SK-N-SH (cell line): ENCODE results near the gene SH3GLB2. TPM values are rescaled to one million over a fixed set of nuclear protein-coding genes. Genes with fewer than 3 reads are reported as not detected.

ENCODE experiments used
- CTCF ChIA-PET: fragments of 300-600, 350-600 bp; formaldehyde crosslinking; extraction: SDS; loops from one replicate; lab custom pipeline; 2021; lab: Yijun Ruan, JAX
- POLR2A ChIA-PET: fragments of 350-600 bp; sonication (Branson Sonifier 250); formaldehyde crosslinking; extraction: SDS; loops from one replicate; lab custom pipeline; 2020; ENCODE audit warnings: antibody characterized with exemption, inconsistent platforms; lab: Yijun Ruan, JAX
- DNase-seq: peaks from one replicate; pipeline ENCODE4 v3.0.0; 2012
- H2AFZ ChIP-seq: fragments of 200-600 bp; sonication (generic); 2 replicates; pipeline ENCODE4 v1.8.1; 2016; ENCODE audit warnings: antibody characterized with exemption, mild to moderate bottlenecking, low read depth
- H3F3A ChIP-seq: fragments of 200-600 bp; sonication (generic); replicated peaks from 2 replicates; pipeline ENCODE3; 2016; ENCODE audit warnings: antibody characterized with exemption, mild to moderate bottlenecking; ENCODE audit not compliant: insufficient read depth
- H3K27ac ChIP-seq, 2 experiments: fragments of 200-500 bp in 1 of 2; fragments of 200-600 bp in 1 of 2; sonication (Bioruptor generic) in 1 of 2; sonication (generic), shearing (Covaris generic) in 1 of 2; 2 replicates each; pipeline versions ENCODE4 v1.5.1 to v1.6.1; 2014 to 2016; ENCODE audit warnings: low read depth in 2 of 2, inconsistent platforms in 1 of 2, low read length in 1 of 2, mild to moderate bottlenecking in 1 of 2, mixed read lengths in 1 of 2
- H3K27me3 ChIP-seq: fragments of 200-600 bp; sonication (generic), shearing (Covaris generic); 2 replicates; pipeline ENCODE4 v1.6.1; 2016; ENCODE audit warnings: mixed run types; ENCODE audit not compliant: insufficient read depth
- H3K36me3 ChIP-seq, 2 experiments: fragments of 200-500 bp in 1 of 2; fragments of 200-600 bp in 1 of 2; sonication (Bioruptor generic) in 1 of 2; sonication (generic) in 1 of 2; replicated peaks in 1 of 2; 2 replicates each; pipeline versions ENCODE3 to v1.5.1; 2014 to 2016; ENCODE audit warnings: low read length in 1 of 2, mild to moderate bottlenecking in 1 of 2; ENCODE audit not compliant: insufficient read depth in 2 of 2, control insufficient read depth in 1 of 2
- H3K4me1 ChIP-seq, 2 experiments: fragments of 200-500 bp in 1 of 2; fragments of 200-600 bp in 1 of 2; sonication (Bioruptor generic) in 1 of 2; sonication (generic), shearing (Covaris generic) in 1 of 2; 2 replicates each; pipeline versions ENCODE4 v1.5.1 to v1.6.1; 2014 to 2016; ENCODE audit warnings: low read depth in 1 of 2, low read length in 1 of 2, mixed run types in 1 of 2; ENCODE audit not compliant: insufficient read depth in 2 of 2, control insufficient read depth in 1 of 2
- H3K4me2 ChIP-seq: fragments of 200-600 bp; sonication (generic), shearing (Covaris generic); 2 replicates; pipeline ENCODE4 v1.6.1; 2017; ENCODE audit warnings: mixed run types
- H3K4me3 ChIP-seq, 2 experiments: fragments of 200-500 bp in 1 of 2; fragments of 200-600 bp in 1 of 2; sonication (Bioruptor generic) in 1 of 2; sonication (generic), shearing (Covaris generic) in 1 of 2; 2 replicates each; pipeline versions ENCODE4 v1.5.1 to v1.8.1; 2014 to 2016; ENCODE audit warnings: low read depth in 2 of 2, inconsistent platforms in 1 of 2, low read length in 1 of 2, mild to moderate bottlenecking in 1 of 2, mixed read lengths in 1 of 2, moderate library complexity in 1 of 2
- H3K79me2 ChIP-seq: fragments of 200-600 bp; sonication (generic); 2 replicates; pipeline ENCODE4 v1.8.1; 2017; ENCODE audit warnings: mild to moderate bottlenecking; ENCODE audit not compliant: insufficient read depth
- H3K9ac ChIP-seq: fragments of 200-600 bp; sonication (generic); 2 replicates; pipeline ENCODE4 v1.6.1; 2017; ENCODE audit warnings: mixed run types
- H3K9me2 ChIP-seq: fragments of 200-600 bp; sonication (generic); 2 replicates; pipeline ENCODE4 v1.6.1; 2017; ENCODE audit warnings: mixed run types
- H3K9me3 ChIP-seq: fragments of 200-600 bp; sonication (generic); 2 replicates; pipeline ENCODE4 v1.6.1; 2017; ENCODE audit warnings: mixed run types, mild to moderate bottlenecking, moderate library complexity
- H4K20me1 ChIP-seq: fragments of 200-600 bp; sonication (generic); 2 replicates; pipeline ENCODE4 v1.6.1; 2017; ENCODE audit warnings: mild to moderate bottlenecking, mixed run types; ENCODE audit not compliant: insufficient read depth
- CHD2 ChIP-seq: fragments of 150-350 bp; IDR thresholded peaks from 2 replicates; pipeline ENCODE4 v1.6.1; 2018; ENCODE audit warnings: low read length; ENCODE audit not compliant: partially characterized antibody
- FOXM1 ChIP-seq: IDR thresholded peaks from 2 replicates; pipeline ENCODE4 v1.4.0; 2012; ENCODE audit warnings: low read depth, mild to moderate bottlenecking
- GABPA ChIP-seq: IDR thresholded peaks from 2 replicates; pipeline ENCODE4 v1.4.0; 2012; ENCODE audit warnings: low read depth, mild to moderate bottlenecking
- GATA2 ChIP-seq: sonication (generic); formaldehyde crosslinking; IDR thresholded peaks from 2 replicates; pipeline ENCODE4 v1.5.0; 2020; ENCODE audit warnings: mild to moderate bottlenecking, missing genetic modification reagents
- JUND ChIP-seq: IDR thresholded peaks from 2 replicates; pipeline ENCODE4 v1.4.0; 2012
- RAD21 ChIP-seq: IDR thresholded peaks from 2 replicates; pipeline ENCODE4 v1.6.1; 2012; ENCODE audit warnings: mild to moderate bottlenecking, low read length
- RCOR1 ChIP-seq: fragments of 150-350 bp; IDR thresholded peaks from 2 replicates; pipeline ENCODE4 v1.6.1; 2017; ENCODE audit warnings: antibody characterized with exemption, low read length
- RFX5 ChIP-seq: IDR thresholded peaks from 2 replicates; pipeline ENCODE4 v1.6.1; 2012; ENCODE audit warnings: mild to moderate bottlenecking, improper control_type of control experiment, low read length
- RXRA ChIP-seq: IDR thresholded peaks from 2 replicates; pipeline ENCODE4 v1.4.0; 2012; ENCODE audit warnings: low read depth, mild to moderate bottlenecking, borderline replicate concordance
- TCF12 ChIP-seq: IDR thresholded peaks from 2 replicates; pipeline ENCODE4 v1.4.0; 2012
- USF2 ChIP-seq: fragments of 150-350 bp; IDR thresholded peaks from 2 replicates; pipeline ENCODE4 v1.6.1; 2017; ENCODE audit warnings: antibody characterized with exemption, low read length, low read depth, borderline replicate concordance
- YY1 ChIP-seq: IDR thresholded peaks from 2 replicates; pipeline ENCODE4 v1.4.0; 2012; ENCODE audit warnings: low read depth, mild to moderate bottlenecking
- ZBTB33 ChIP-seq: IDR thresholded peaks from 2 replicates; pipeline ENCODE4 v1.4.0; 2012; ENCODE audit warnings: low read depth, borderline replicate concordance
- WGBS: methylation state at CpG from one replicate; pipeline ENCODE4 v1.1.6; 2017; ENCODE audit warnings: low lambda C conversion rate; 5-methylcytosine and 5-hydroxymethylcytosine counted together
- polyA plus RNA-seq, 3 experiments: library from polyadenylated mRNA; depleted of rRNA; stranded (reverse); fragments of >200 nt; gene quantifications; 2 replicates each; pipeline ENCODE4 v1.2.3, GENCODE V29; 2012
- TF ChIP-seq, protein P1 (sequence below): IDR thresholded peaks from 2 replicates; pipeline ENCODE4 v1.6.1; 2012; ENCODE audit warnings: mild to moderate bottlenecking, low read depth, low read length, moderate library complexity

Gene SH3GLB2
- polyA plus RNA-seq, 1 of the 3 experiments (the other 2 are of a cell fraction) = 94.4 TPM

DNA sequence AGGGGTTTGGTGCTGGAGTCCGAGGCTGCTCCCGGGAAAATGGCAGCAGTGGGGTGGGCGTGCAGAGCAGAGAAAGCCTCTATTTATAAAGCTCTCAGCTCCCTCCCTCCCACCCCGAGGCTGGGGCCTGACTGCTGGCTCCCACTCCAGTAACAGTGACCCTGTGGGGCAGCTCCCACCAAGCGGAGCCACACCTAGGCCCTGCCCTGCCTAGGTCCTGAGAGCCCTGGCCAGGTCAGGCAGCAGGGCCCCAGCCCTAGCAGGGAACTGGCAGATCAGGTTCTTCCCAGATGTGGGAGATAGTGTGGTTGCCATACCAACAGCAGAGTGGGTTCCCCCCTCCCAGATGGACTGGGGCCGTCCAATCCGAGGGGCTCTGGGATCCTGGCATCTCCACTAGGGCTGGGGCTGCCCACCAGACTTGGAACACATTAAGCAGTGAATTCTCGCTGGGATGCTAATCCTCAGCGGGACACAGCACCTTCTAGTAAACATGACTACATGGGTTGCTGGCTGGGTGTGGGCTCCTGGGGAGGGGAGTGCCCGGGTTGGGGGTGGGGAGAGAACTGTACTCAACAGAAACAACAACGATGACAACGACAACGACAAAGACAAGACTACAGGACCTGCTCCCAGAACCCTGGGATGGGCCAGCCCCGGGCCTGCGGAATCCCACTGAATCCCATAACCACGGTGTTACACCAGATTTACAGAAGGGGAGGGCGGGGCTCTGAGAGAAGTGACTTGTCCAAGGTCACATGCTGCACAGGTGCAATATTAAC is 1.5 kb downstream of the SH3GLB2 start:
- Histone ChIP-seq H2AFZ (no peak overlapping the region; the same call in 1 of the 2 replicates), H3K4me3 (peak overlapping the region; percentile 78 to 87), H3F3A (no peaks in the 10 kb centered on the region), H3K4me1 (peaks cover 15 to 31% of the 10 kb centered on the region in 2 experiments), H4K20me1 (peaks cover 18% of the 10 kb centered on the region), H3K9ac (peak overlapping the region; percentile 71), H3K9me2 (no peaks in the 10 kb centered on the region), H3K79me2 (peaks cover 46% of the 10 kb centered on the region), H3K27ac (peak overlapping the region; percentile 7 to 62; a peak in 3 of 4 replicates), H3K4me2 (peak overlapping the region; percentile 98), H3K9me3 (no peaks in the 10 kb centered on the region), H3K36me3 (no peaks in the 10 kb centered on the region), H3K27me3 (no peaks in the 10 kb centered on the region)
- 34% methylated on average over 12 of the region's 17 CpGs for WGBS
- ChIA-PET POLR2A (no interaction called here), CTCF (interaction anchor here (0.8 to 1.1 kb wide), 2 partner anchors 21 to 174 kb away, joined by 3 read pairs; no protein-coding TSS in a partner anchor)
- 0 out of 2 replicates have a peak, but pooled peaks have one; percentile 16 for TF ChIP-seq RCOR1
- TF ChIP-seq YY1 = no peak
- TF ChIP-seq, protein P1, sequence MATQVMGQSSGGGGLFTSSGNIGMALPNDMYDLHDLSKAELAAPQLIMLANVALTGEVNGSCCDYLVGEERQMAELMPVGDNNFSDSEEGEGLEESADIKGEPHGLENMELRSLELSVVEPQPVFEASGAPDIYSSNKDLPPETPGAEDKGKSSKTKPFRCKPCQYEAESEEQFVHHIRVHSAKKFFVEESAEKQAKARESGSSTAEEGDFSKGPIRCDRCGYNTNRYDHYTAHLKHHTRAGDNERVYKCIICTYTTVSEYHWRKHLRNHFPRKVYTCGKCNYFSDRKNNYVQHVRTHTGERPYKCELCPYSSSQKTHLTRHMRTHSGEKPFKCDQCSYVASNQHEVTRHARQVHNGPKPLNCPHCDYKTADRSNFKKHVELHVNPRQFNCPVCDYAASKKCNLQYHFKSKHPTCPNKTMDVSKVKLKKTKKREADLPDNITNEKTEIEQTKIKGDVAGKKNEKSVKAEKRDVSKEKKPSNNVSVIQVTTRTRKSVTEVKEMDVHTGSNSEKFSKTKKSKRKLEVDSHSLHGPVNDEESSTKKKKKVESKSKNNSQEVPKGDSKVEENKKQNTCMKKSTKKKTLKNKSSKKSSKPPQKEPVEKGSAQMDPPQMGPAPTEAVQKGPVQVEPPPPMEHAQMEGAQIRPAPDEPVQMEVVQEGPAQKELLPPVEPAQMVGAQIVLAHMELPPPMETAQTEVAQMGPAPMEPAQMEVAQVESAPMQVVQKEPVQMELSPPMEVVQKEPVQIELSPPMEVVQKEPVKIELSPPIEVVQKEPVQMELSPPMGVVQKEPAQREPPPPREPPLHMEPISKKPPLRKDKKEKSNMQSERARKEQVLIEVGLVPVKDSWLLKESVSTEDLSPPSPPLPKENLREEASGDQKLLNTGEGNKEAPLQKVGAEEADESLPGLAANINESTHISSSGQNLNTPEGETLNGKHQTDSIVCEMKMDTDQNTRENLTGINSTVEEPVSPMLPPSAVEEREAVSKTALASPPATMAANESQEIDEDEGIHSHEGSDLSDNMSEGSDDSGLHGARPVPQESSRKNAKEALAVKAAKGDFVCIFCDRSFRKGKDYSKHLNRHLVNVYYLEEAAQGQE = no peak
- no peak for TF ChIP-seq GABPA
- TF ChIP-seq TCF12 = no peak
- no peak for TF ChIP-seq RAD21
- peak; percentile 98 for TF ChIP-seq GATA2 (CRISPR knock-in tag)
- no peak for TF ChIP-seq USF2
- TF ChIP-seq RFX5 = no peak
- DNase-seq = peak; percentile 91

- Histone ChIP-seq H3F3A (no peaks in the 10 kb centered on the region), H3K4me3 (no peak overlapping the region), H3K9me3 (no peaks in the 10 kb centered on the region), H3K27ac (peak overlapping the region in 1 of 2 experiments; percentile 8; a peak in 2 of 4 replicates), H3K9ac (no peak overlapping the region), H3K27me3 (no peaks in the 10 kb centered on the region), H3K4me2 (no peak overlapping the region), H3K4me1 (peaks cover 15 to 31% of the 10 kb centered on the region in 2 experiments), H4K20me1 (peaks cover 18% of the 10 kb centered on the region), H3K9me2 (no peaks in the 10 kb centered on the region), H2AFZ (no peak overlapping the region), H3K79me2 (peaks cover 46% of the 10 kb centered on the region), H3K36me3 (no peaks in the 10 kb centered on the region)
- TF ChIP-seq JUND = no peak
- no peak for TF ChIP-seq ZBTB33
- no peak for TF ChIP-seq FOXM1
- no peak for TF ChIP-seq RXRA
- no peak for TF ChIP-seq RCOR1
- no peak for TF ChIP-seq CHD2
- CTCF ChIA-PET = interaction anchor here (1.3 to 2.3 kb wide), 3 partner anchors 16 to 20 kb away, joined by 3 to 8 read pairs (median 8); no protein-coding TSS in a partner anchor
- no peak for DNase-seq
- POLR2A ChIA-PET = interaction anchor here (0.6 to 1.4 kb wide), 2 partner anchors 12 to 199 kb away, joined by 3 to 5 read pairs; partner anchors contain the start of gene MIGA2
- 82% methylated on average over 4 of the region's 4 CpGs for WGBS
These were observed 4.3 kb downstream of the SH3GLB2 start for GRCh38 chr9:129023908-129024233.
